SW480 (cell line): ENCODE measurements around the gene NOSIP.

Experiments used
- DNase-seq: peaks from one replicate; pipeline ENCODE4 v3.0.0-alpha.2; 2016; ENCODE audit warnings: low spot score

The NOSIP gene

GRCh38 chr19:49544154-49544553, 36.2 kb downstream of the NOSIP start:
- DNase-seq: no peak

DNA sequence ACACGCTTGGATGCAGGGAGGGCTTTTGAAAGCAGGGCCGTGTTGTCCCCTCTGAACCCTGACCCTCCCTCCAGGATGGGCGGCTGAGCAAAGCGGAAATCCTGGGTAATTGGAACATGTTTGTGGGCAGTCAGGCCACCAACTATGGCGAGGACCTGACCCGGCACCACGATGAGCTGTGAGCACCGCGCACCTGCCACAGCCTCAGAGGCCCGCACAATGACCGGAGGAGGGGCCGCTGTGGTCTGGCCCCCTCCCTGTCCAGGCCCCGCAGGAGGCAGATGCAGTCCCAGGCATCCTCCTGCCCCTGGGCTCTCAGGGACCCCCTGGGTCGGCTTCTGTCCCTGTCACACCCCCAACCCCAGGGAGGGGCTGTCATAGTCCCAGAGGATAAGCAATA, 37.3 kb downstream of the NOSIP start:
- DNase-seq: no peak

GRCh38 chr19:49542446-49542845, 37.9 kb downstream of the NOSIP start:
- no peak for DNase-seq

DNA sequence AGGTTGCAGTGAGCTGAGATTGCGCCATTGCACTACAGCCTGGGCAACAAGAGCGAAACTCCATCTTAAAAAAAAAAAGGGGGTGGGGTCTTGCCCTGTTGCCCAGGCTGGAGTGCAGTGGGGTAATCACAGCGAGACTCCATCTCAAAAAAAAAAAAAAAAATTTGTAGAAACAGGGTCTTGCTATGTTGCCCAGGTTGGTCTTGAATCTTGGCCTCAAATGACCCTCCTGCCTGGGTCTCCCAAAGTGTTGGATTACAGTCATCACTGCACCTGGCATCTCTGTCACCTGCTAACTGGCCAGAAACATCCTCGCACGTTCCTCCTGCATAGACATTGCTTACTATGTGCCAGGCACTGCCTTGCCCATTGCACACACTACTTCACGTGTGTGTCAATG, 38.4 kb downstream of the NOSIP start:
- DNase-seq: no peak

GRCh38 chr19:49539192-49539952, 41.0 kb downstream of the NOSIP start:
- no peak for DNase-seq

- DNase-seq: no peak
Observed at GRCh38 chr19:49538643-49539042, 41.7 kb downstream of the NOSIP start.

DNA sequence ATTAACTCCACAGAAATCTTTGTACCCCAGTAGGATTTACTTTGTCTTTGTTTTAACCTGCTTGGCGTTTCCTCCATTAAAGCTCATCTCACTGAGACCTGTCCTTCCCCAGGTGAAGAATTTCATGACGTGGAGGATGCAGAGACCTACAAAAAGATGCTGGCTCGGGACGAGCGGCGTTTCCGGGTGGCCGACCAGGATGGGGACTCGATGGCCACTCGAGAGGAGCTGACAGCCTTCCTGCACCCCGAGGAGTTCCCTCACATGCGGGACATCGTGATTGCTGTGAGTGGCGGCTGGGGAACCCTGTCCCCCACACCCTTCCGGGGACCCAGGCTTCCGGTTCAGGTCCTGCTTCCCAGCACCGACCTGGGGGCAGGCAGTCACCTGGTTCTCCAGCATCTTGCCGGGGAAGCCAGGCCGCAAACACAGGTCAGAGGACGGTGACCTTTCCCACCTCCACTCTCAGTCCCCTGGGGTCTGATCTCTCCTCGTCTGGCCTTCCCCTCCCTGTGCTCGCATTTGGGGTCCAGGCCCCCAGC, 43.4 kb downstream of the NOSIP start:
- no peak for DNase-seq

DNA sequence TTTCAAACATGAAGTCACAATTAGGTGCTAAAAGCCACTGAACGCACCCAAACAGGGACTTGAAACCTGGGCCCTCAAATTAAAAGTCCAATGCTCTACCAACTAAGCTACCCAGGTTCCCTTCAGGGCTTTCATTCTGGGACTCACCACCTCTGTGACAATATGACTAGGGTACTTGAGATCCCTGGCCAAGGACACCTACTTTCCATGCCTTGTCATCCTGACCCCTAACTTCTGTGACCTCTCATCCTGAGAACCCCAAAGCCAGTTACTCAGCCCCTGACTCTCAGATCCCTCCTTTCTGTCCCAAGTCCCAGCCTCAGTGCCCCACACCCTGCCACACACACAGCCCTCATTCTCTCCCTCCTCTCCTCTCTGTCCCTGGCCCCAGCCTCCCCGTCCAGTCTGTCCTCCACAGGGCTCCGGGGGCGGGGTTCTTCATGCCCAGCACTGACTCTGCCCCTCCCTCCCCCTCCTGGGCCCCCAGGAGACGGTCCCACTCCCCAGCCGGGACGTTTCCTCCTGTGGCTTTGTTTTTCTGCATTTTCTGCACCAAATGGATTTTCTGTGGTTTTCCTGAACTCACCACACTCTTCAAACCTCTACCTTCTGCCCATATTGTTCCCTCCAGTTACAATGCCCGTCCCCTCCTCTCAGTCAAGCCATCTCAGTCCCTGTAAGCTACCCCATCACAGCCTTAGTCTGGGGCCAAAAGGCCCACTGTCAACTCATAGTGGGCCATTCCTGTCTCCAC, 45.5 kb downstream of the NOSIP start:
- DNase-seq: no peak

DNA sequence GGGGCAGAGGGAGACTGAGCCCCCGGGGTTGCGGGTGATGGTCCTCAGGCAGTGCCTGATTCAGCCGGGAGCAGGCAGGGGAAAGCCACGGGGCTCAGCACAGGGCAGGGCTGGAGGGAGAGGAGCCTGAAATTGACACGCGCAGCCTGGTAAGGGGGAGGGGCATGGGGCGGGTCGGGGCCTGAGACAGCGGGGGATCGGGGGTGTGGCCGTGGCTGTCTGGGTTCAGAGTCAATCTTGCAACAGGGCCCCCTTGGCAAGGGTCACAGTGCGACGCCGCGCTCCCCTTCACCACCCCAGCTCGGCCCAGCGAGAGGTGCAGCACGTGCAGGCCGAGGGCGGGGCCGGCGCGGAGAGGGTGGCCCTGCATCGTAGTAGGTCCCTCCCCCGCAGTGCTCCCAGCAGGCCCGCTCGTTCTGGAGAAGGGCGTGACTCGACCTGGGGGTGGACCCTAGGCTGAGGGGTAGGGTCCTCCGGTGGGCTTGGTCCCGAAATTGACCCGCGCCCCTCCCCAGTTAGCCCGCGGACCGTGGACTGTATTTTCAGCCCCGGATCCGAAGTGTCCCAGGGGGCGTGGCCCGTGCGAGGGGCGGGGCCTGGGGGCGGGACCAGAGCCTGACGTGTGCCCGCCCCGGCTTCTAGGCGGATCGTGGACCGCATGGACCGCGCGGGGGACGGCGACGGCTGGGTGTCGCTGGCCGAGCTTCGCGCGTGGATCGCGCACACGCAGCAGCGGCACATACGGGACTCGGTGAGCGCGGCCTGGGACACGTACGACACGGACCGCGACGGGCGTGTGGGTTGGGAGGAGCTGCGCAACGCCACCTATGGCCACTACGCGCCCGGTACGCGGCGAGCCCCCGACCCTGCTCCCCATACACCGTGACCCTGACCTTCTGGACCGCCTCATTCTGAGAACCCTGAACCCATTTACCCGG, 46.5 kb downstream of the NOSIP start:
- peak; percentile 78 for DNase-seq

DNA sequence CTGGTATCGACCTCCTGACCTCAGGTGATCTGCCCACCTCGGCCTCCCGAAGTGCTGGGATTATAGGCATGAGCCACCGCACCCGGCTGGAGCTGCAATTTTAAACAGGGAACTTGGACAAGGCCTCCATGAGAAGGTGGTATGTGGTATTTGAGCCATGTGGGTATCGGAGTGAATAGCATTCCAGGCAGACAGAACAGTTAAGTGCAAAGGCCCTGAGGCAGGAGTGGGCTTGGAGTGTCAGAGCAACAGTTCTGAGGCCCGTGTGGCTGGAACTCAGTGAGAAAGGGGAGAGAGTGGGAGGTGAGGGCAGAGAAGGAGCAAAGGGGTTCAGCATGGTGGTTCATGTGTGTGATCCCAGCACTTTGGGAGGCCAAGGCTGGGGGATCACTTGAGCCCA, 49.6 kb downstream of the NOSIP start:
- no peak for DNase-seq

GRCh38 chr19:49528211-49528771, 52.1 kb downstream of the NOSIP start:
- DNase-seq: no peak

DNA sequence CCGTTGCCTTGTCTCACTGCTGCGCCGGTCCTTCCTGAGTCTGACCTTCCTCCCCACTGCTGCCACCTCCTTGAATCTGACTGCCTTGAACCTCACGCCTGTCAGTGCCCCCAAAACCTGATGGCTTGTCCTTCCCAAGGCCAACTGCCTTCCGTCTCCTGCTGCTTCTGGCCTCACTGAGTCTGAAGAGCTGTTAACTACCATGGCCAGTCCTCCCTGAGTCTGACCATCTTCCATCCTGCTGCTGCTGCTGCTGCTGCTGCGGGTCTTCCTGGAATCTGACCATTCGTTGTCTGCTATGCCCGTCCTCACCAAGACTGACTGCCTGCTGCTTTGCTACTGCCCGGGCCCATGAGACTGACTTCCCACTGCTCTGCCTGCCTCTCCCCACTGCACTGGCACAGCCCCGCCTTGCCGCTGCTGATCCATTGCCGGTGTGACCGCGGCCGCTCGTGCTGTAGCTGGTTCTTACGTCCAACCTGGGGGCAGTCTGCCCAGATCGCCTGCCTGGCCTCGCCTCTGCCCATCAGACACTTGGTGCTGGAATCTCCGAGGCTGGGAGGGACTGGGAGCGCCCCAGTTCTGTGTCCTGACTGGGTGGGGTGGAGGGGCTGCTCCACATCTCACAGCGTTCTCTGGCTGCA, 55.4 kb downstream of the NOSIP start:
- no peak for DNase-seq

GRCh38 chr19:49520705-49521319, 59.5 kb downstream of the NOSIP start:
- DNase-seq: no peak

DNA sequence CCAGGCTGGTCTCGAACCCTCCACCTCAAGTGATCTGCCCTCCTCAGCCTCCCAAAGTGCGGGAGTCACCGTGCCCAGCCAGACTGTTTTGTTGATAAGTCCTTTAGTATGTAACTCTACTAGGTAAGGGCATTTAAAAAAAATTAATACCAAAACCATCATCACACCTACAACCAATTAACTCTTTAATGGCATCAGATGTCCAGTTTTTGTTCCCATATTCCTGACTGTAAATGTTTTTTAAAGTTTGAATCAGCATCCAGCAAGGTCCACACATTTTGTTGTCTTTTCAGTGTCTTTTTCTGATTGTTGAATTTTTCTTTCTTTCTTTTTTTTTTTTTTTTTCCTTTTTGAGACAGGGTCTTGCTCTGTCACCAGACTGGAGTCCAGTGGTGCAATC, 62.3 kb downstream of the NOSIP start:
- no peak for DNase-seq

- DNase-seq: no peak
Observed at GRCh38 chr19:49515767-49516166, 64.6 kb downstream of the NOSIP start.

DNA sequence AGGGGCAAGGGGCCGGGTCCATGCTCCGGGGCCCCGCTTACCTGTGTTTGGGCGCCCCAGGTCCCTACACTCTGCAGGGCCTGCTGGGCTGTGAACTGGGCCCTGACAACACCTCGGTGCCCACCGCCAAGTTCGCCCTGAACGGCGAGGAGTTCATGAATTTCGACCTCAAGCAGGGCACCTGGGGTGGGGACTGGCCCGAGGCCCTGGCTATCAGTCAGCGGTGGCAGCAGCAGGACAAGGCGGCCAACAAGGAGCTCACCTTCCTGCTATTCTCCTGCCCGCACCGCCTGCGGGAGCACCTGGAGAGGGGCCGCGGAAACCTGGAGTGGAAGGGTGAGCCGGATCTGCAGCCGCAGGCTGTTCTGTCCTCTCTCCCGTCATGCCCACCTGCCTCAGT, 66.2 kb downstream of the NOSIP start:
- DNase-seq: no peak

DNA sequence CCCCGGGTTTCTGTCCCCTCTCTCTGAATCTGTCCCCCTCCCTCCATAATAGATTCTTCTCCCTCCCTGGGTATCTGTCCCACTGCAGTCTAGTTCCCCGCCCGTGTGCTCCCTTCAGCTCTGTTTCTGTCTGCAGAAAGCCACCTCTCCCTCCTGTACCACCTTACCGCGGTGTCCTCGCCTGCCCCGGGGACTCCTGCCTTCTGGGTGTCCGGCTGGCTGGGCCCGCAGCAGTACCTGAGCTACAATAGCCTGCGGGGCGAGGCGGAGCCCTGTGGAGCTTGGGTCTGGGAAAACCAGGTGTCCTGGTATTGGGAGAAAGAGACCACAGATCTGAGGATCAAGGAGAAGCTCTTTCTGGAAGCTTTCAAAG, 66.6 kb downstream of the NOSIP start:
- no peak for DNase-seq

DNA sequence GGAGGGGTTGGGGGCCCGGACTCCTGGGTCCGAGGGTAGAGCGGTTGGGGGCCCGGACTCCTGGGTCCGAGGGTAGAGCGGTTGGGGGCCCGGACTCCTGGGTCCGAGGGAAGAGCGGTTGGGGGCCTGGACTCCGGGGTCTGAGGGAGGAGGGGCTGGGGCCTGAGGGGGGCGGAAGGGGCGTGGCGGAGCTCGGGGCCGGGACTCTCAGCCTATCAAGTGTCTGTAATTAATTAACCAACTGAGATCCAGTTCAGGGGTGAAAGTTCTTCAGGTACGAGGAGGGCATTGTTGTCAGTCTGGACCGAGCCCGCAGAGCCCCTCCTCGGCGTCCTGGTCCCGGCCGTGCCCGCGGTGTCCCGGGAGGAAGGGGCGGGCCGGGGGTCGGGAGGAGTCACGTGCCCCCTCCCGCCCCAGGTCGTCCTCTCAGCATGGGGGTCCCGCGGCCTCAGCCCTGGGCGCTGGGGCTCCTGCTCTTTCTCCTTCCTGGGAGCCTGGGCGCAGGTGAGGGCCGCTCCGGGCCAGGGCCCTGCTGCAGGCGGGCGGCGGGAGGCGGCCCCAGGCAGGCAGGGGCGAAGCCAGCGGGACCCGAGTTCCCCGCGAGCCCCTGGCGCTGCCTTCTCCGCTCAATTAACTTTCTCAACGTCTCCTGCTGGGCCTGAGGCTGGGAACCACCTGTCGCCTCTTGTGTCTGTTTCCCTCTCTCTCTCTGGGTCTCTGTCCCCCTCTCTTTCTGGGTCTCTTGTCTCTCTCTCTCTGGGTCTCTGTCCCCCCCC, 67.2 kb downstream of the NOSIP start:
- peak; percentile 65 for DNase-seq

DNA sequence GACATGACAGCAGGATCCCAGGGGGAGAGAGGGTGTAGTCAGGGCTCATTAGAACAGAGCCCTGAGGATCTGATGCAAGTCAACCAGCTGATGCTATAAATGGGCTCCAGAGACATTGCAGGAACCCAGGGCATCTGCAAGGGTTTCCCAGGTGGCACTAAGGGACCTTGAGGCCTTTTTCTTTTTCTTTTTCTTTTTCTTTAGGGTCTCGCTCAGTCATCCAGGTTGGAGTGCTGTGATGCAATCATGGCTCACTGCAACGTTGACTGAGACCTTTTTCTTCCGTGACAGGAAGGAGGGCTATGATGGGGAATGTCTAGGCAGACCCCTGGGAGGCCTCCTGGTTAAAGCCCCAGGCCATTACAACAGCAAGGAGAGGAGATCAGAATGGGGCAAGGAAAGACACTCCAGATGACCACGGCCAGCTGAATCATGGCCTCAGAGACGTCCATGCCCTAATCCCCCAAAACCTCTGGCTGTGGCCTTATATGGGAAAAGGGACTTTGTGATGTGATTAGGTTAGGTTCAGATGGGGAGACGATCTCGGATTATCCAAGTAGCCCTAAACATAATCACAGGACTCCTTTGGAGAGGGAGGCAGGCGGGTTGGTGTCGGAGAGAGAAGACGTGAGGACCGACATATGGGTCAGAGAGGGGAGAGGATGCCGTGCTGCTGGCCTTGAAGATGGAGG, 72.4 kb downstream of the NOSIP start:
- no peak for DNase-seq
